ENCODE data around the gene WNT11. TPM values are rescaled to one million over a fixed set of nuclear protein-coding genes. Genes with fewer than 3 reads are reported as not detected.

Gene WNT11
- total and polyA plus RNA-seq, 2 of the 13 experiments (the other 11 are each of a cell fraction or from before 2014, with no cell fraction given): 0.34 to 0.66 TPM

DNA sequence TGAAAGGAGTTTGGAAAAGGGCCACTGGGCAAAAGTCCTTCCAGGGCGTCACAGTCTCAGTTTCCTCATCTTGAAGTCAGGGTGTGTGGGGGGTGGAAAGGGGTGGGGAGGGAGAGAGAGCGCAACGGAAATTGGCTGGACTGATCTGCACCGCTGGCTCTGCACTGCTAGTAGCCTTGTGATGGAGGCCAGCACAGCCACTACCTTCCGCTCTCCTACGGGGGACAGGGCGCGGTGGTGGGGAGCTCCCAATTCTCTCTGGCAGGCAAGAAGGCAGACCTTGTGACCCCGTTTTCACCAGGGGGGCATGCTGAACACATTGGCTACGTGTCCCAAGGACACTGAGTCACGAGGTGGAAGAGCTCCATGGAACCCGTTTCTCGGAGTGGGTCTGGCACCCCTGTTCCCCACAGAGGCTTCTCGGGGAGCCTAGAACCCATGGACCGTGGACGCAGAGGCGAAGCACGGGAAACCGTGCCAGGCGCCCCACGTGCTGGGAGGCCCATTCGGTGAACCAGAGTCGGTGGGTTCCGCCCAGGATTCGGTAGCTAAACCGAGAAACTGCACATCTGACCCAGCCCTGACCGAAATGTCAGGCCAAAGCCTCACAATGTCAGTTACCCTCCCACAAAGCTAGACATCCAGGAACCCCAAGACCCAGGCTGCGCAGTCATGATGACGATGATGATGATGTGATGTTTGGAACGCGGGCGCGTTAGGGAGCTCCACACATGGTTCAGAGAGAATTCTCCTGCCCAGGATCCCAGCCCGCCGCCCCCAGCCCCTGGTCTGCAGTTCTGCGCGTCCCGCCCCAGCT, 28.3 kb upstream of the WNT11 start (continued):
- no peak; the same call in 1 of the 2 replicates for TF ChIP-seq KDM2A (CRISPR knock-in tag; IDR thresholded peaks at IDR 0.05; ENCODE audit: borderline replicate concordance, low read depth)
- TF ChIP-seq, protein P1, sequence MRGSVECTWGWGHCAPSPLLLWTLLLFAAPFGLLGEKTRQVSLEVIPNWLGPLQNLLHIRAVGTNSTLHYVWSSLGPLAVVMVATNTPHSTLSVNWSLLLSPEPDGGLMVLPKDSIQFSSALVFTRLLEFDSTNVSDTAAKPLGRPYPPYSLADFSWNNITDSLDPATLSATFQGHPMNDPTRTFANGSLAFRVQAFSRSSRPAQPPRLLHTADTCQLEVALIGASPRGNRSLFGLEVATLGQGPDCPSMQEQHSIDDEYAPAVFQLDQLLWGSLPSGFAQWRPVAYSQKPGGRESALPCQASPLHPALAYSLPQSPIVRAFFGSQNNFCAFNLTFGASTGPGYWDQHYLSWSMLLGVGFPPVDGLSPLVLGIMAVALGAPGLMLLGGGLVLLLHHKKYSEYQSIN (CRISPR knock-in tag; IDR thresholded peaks at IDR 0.05; ENCODE audit: borderline replicate concordance): no peak
- TF ChIP-seq ZFP1 (CRISPR knock-in tag; IDR thresholded peaks at IDR 0.05): no peak
- TF ChIP-seq ZNF546 (CRISPR knock-in tag; conservative IDR thresholded peaks at IDR 0.05): no peak
- TF ChIP-seq DNMT1 (CRISPR knock-in tag; IDR thresholded peaks at IDR 0.05): no peak; the same call in 1 of the 2 replicates
- TF ChIP-seq BORCS8-MEF2B (CRISPR knock-in tag; IDR thresholded peaks at IDR 0.05): 0 out of 2 replicates have a peak, but pooled peaks have one; percentile 25
- peak; percentile 66 for TF ChIP-seq EED (CRISPR knock-in tag; IDR thresholded peaks at IDR 0.05)
- no peak for TF ChIP-seq ZNF790 (CRISPR knock-in tag; IDR thresholded peaks at IDR 0.05; ENCODE audit: borderline replicate concordance)
- TF ChIP-seq, protein P2, sequence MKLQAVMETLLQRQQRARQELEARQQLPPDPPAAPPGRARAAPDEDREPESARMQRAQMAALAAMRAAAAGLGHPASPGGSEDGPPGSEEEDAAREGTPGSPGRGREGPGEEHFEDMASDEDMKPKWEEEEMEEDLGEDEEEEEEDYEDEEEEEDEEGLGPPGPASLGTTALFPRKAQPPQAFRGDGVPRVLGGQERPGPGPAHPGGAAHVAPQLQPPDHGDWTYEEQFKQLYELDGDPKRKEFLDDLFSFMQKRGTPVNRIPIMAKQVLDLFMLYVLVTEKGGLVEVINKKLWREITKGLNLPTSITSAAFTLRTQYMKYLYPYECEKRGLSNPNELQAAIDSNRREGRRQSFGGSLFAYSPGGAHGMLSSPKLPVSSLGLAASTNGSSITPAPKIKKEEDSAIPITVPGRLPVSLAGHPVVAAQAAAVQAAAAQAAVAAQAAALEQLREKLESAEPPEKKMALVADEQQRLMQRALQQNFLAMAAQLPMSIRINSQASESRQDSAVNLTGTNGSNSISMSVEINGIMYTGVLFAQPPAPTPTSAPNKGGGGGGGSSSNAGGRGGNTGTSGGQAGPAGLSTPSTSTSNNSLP (IDR thresholded peaks at IDR 0.05; ENCODE audit: low read depth, low read length): no peak
- no peak for TF ChIP-seq ZBTB3 (CRISPR knock-in tag; IDR thresholded peaks at IDR 0.05; ENCODE audit: borderline replicate concordance, low read depth)
- no peak for TF ChIP-seq MBNL3 (CRISPR knock-in tag; conservative IDR thresholded peaks at IDR 0.05)
- no peak for TF ChIP-seq ARNT (IDR thresholded peaks at IDR 0.05)
- no peak for TF ChIP-seq HES4 (CRISPR knock-in tag; IDR thresholded peaks at IDR 0.05; ENCODE audit: borderline replicate concordance)
- no peak for TF ChIP-seq FOXO1 (CRISPR knock-in tag; IDR thresholded peaks at IDR 0.05)
- TF ChIP-seq TOPORS (CRISPR knock-in tag; IDR thresholded peaks at IDR 0.05): no peak
- no peak for TF ChIP-seq ZNF101 (CRISPR knock-in tag; IDR thresholded peaks at IDR 0.05; ENCODE audit: borderline replicate concordance, low read depth)
- no peak for TF ChIP-seq ZBTB20 (CRISPR knock-in tag; IDR thresholded peaks at IDR 0.05; ENCODE audit: borderline replicate concordance, low read depth)
- no peak for TF ChIP-seq GABPA (IDR thresholded peaks at IDR 0.05; ENCODE audit: low read depth, low read length)
- no peak for TF ChIP-seq GABPA (CRISPR knock-in tag; IDR thresholded peaks at IDR 0.05; ENCODE audit: low read depth)
- no peak for TF ChIP-seq HDAC6 (IDR thresholded peaks at IDR 0.05; ENCODE audit: low read depth, low read length)
- TF ChIP-seq, protein P3, sequence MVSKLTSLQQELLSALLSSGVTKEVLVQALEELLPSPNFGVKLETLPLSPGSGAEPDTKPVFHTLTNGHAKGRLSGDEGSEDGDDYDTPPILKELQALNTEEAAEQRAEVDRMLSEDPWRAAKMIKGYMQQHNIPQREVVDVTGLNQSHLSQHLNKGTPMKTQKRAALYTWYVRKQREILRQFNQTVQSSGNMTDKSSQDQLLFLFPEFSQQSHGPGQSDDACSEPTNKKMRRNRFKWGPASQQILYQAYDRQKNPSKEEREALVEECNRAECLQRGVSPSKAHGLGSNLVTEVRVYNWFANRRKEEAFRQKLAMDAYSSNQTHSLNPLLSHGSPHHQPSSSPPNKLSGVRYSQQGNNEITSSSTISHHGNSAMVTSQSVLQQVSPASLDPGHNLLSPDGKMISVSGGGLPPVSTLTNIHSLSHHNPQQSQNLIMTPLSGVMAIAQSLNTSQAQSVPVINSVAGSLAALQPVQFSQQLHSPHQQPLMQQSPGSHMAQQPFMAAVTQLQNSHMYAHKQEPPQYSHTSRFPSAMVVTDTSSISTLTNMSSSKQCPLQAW (CRISPR knock-in tag; IDR thresholded peaks at IDR 0.05): no peak
- TF ChIP-seq, protein P4, sequence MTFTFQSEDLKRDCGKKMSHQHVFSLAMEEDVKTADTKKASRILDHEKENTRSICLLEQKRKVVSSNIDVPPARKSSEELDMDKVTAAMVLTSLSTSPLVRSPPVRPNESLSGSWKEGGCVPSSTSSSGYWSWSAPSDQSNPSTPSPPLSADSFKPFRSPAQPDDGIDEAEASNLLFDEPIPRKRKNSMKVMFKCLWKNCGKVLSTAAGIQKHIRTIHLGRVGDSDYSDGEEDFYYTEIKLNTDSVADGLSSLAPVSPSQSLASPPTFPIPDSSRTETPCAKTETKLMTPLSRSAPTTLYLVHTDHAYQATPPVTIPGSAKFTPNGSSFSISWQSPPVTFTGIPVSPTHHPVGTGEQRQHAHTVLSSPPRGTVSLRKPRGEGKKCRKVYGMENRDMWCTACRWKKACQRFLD (CRISPR knock-in tag; IDR thresholded peaks at IDR 0.05; ENCODE audit: borderline replicate concordance): no peak
- TF ChIP-seq REPIN1 (CRISPR knock-in tag; IDR thresholded peaks at IDR 0.05; ENCODE audit: borderline replicate concordance, low read depth): no peak
- 0 out of 2 replicates have a peak, but pooled peaks have one; percentile 73 for TF ChIP-seq ZSCAN29 (CRISPR knock-in tag; conservative IDR thresholded peaks at IDR 0.05)
- peak; percentile 52; the same call in 1 of the 2 replicates for TF ChIP-seq MYC (CRISPR knock-in tag; IDR thresholded peaks at IDR 0.05; ENCODE audit: borderline replicate concordance)
- no peak for TF ChIP-seq POGZ (CRISPR knock-in tag; IDR thresholded peaks at IDR 0.05)
